OCI-LY3 (cell line): ENCODE measurements around the gene CTU2.

ENCODE experiments used
- EZH2phosphoT487 ChIP-seq: fragments of 200-600 bp; shearing (Covaris generic); IDR thresholded peaks from 2 replicates; pipeline ENCODE4 v1.6.1; 2018; ENCODE audit warnings: antibody characterized with exemption, mixed run types, low read depth
- TF ChIP-seq, protein P1 (sequence below): fragments of 200-600, 300-600 bp; sonication (generic); IDR thresholded peaks from 2 replicates; pipeline ENCODE4 v1.5.1; 2014; ENCODE audit warnings: antibody characterized with exemption, low read length, low read depth

DNA sequence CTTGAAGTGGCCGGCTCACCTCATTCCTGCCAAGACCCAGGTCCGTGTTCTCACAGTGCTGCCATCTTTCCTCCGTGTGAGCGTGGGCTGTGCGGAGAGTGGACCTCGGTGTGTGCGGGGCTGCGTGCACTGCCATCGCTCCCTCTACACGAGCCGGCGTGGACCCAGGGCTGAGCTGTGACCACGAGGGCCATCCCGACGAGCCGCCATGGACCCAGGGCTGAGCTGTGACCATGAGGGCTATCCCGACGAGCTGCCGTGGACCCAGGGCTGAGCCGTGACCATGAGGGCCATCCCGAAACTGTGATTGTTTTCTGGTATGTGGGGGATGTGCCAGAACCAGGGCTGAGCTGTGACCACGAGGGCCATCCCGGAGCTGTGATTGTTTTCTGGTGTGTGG, 34.5 kb upstream of the CTU2 start:
- TF ChIP-seq, protein P1, sequence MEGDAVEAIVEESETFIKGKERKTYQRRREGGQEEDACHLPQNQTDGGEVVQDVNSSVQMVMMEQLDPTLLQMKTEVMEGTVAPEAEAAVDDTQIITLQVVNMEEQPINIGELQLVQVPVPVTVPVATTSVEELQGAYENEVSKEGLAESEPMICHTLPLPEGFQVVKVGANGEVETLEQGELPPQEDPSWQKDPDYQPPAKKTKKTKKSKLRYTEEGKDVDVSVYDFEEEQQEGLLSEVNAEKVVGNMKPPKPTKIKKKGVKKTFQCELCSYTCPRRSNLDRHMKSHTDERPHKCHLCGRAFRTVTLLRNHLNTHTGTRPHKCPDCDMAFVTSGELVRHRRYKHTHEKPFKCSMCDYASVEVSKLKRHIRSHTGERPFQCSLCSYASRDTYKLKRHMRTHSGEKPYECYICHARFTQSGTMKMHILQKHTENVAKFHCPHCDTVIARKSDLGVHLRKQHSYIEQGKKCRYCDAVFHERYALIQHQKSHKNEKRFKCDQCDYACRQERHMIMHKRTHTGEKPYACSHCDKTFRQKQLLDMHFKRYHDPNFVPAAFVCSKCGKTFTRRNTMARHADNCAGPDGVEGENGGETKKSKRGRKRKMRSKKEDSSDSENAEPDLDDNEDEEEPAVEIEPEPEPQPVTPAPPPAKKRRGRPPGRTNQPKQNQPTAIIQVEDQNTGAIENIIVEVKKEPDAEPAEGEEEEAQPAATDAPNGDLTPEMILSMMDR: no peak
- TF ChIP-seq EZH2phosphoT487: no peak
